PC-9 (cell line): Measurements from ENCODE around the gene SERPINE2. TPM values are rescaled to one million over a fixed set of nuclear protein-coding genes. Genes with fewer than 3 reads are reported as not detected.

Experiments
- BruUV-seq: library from RNA; stranded (reverse); fragments of 400-500 nt; replicated peaks from 2 replicates; lab custom pipeline; 2021; lab: Mats Ljungman, UMichigan
- CTCF ChIA-PET: fragments of 300-600 bp; sonication (Branson Sonifier 250); formaldehyde crosslinking; loops from one replicate; lab custom pipeline; 2022; ENCODE audit warnings: antibody characterized with exemption; lab: Charles Lee
- POLR2A ChIA-PET: fragments of 300-600 bp; sonication (Branson Sonifier 250); formaldehyde crosslinking; loops from one replicate; lab custom pipeline; 2022; ENCODE audit warnings: antibody characterized with exemption; ENCODE audit not compliant: unreplicated experiment; lab: Charles Lee
- DNase-seq, 2 experiments: peaks; one replicate each; pipeline versions ENCODE4 v3.0.0 to v3.0.0-alpha.2; 2015 to 2022; ENCODE audit warnings: mixed read lengths in 1 of 2
- H2AFZ ChIP-seq: fragments of 200-600 bp; sonication (generic); 2 replicates; pipeline ENCODE4 v1.8.1; 2017; ENCODE audit warnings: antibody characterized with exemption
- H3F3A ChIP-seq: fragments of 200-600 bp; sonication (generic); 2 replicates; pipeline ENCODE4 v1.8.1; 2017; ENCODE audit warnings: antibody characterized with exemption, mild to moderate bottlenecking, low read depth; ENCODE audit not compliant: insufficient read depth
- H3K27ac ChIP-seq: fragments of 200-600 bp; sonication (generic); 2 replicates; pipeline ENCODE4 v1.6.1; 2016; ENCODE audit warnings: mixed run types
- H3K27me3 ChIP-seq: fragments of 200-600 bp; sonication (generic); 2 replicates; pipeline ENCODE4 v1.6.1; 2016; ENCODE audit warnings: low read depth, mixed run types; ENCODE audit not compliant: insufficient read depth
- H3K36me3 ChIP-seq: fragments of 200-600 bp; sonication (generic); 2 replicates; pipeline ENCODE4 v1.6.1; 2016; ENCODE audit warnings: low read depth, mixed run types
- H3K4me1 ChIP-seq: fragments of 200-600 bp; sonication (generic); replicated peaks from 2 replicates; pipeline ENCODE4 v1.6.1; 2016; ENCODE audit warnings: mixed run types; ENCODE audit not compliant: insufficient read depth
- H3K4me2 ChIP-seq: fragments of 200-600 bp; sonication (generic); 2 replicates; pipeline ENCODE4 v1.6.1; 2017; ENCODE audit warnings: mixed run types
- H3K4me3 ChIP-seq: fragments of 200-600 bp; sonication (generic); 2 replicates; pipeline ENCODE4 v1.6.1; 2016; ENCODE audit warnings: mixed run types
- H3K79me2 ChIP-seq: fragments of 200-600 bp; sonication (generic); 2 replicates; pipeline ENCODE4 v1.6.1; 2017; ENCODE audit warnings: low read depth, mixed run types
- H3K9me2 ChIP-seq: fragments of 200-600 bp; sonication (generic); 2 replicates; pipeline ENCODE4 v1.8.1; 2017; ENCODE audit warnings: mild to moderate bottlenecking; ENCODE audit not compliant: insufficient read depth
- H3K9me3 ChIP-seq: fragments of 200-600 bp; sonication (generic); 2 replicates; pipeline ENCODE4 v1.8.1; 2016; ENCODE audit warnings: low read depth; ENCODE audit not compliant: insufficient read depth
- H4K20me1 ChIP-seq: fragments of 200-600 bp; sonication (generic); 2 replicates; pipeline ENCODE4 v1.8.1; 2017; ENCODE audit not compliant: insufficient read depth
- CTCF ChIP-seq: fragments of 200-600 bp; sonication (generic); conservative IDR thresholded peaks from 2 replicates; pipeline ENCODE4 v1.6.1; 2017; ENCODE audit warnings: mixed run types, antibody characterized with exemption, mild to moderate bottlenecking, moderate library complexity
- EZH2 ChIP-seq: fragments of 200-600 bp; sonication (generic); IDR thresholded peaks from 2 replicates; pipeline ENCODE4 v1.8.0; 2017; ENCODE audit warnings: antibody characterized with exemption, low read depth
- intact Hi-C: fragments of 100-400 bp; cut with micrococcal nuclease; formaldehyde crosslinking; loops from one replicate; pipeline ENCODE4 v1.10.0; 2022; ENCODE audit not compliant: unreplicated experiment
- total RNA-seq: library from RNA; stranded (reverse); gene quantifications from 2 replicates; pipeline ENCODE4 v1.2.3, GENCODE V29; 2021

The SERPINE2 gene
- total RNA-seq, 1 experiment from 2014 or later, result 110 TPM

- DNase-seq, result peak in 1 of 2 experiments; percentile 57
- Histone ChIP-seq H3K79me2 (peaks cover 27% of the 10 kb centered on the region), H3K9me3 (peaks cover 13% of the 10 kb centered on the region), H4K20me1 (no peaks in the 10 kb centered on the region), H2AFZ (no peak overlapping the region), H3K4me3 (no peak overlapping the region), H3K9me2 (no peaks in the 10 kb centered on the region), H3K4me1 (peaks cover 36% of the 10 kb centered on the region), H3K27me3 (no peaks in the 10 kb centered on the region), H3K4me2 (no peak overlapping the region), H3K27ac (no peak overlapping the region), H3F3A (no peaks in the 10 kb centered on the region; the same call in 1 of the 2 replicates), H3K36me3 (no peaks in the 10 kb centered on the region)
- ChIA-PET CTCF (interaction anchor here (0.7 kb wide), 2 partner anchors 26 to 235 kb away, joined by 9 to 18 read pairs; no protein-coding TSS in a partner anchor), POLR2A (interaction anchor here (0.5 kb wide), 1 partner anchor 184 kb away, joined by 4 read pairs; no protein-coding TSS in a partner anchor)
- TF ChIP-seq CTCF, result no peak
- TF ChIP-seq EZH2, result no peak
- BruUV-seq, result no TSS peak
- intact Hi-C loops, result no loop called here
Measured at GRCh38 chr2:223928113-223929006, 110.7 kb downstream of the SERPINE2 start.

DNA sequence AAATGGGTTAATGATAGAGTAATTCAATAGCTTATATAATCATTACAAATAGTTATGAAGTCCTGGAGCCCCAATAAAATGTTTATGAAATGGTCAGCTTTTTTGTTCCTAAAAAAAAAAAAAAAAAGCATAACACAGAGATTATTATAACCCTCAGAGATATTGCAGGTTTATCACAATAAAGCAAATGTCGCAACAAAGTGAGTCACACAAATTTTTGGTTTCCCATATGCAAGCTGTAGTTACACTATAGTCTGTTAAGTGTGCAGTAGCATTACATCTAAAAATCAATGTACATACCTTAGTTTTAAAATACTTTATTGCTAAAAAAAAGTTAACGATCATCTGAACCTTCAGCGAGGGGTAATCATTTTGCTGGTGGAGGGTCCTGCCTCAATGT lies 114.0 kb downstream of the SERPINE2 start:
- Histone ChIP-seq H3K9me3 (peaks cover 13% of the 10 kb centered on the region), H3K27me3 (no peaks in the 10 kb centered on the region), H3K27ac (no peak overlapping the region), H4K20me1 (0 out of 2 replicates have a peak, but pooled peaks cover 4% of the 10 kb centered on the region), H3K4me2 (peak overlapping the region; percentile 0; the same call in 1 of the 2 replicates), H2AFZ (no peak overlapping the region), H3K9me2 (no peaks in the 10 kb centered on the region), H3K79me2 (peaks cover 31% of the 10 kb centered on the region), H3K4me1 (peaks cover 32% of the 10 kb centered on the region), H3K4me3 (no peak overlapping the region), H3F3A (no peaks in the 10 kb centered on the region; the same call in 1 of the 2 replicates), H3K36me3 (no peaks in the 10 kb centered on the region)
- intact Hi-C loops, result no loop called here
- peak in 1 of 2 experiments; percentile 79 for DNase-seq
- ChIA-PET POLR2A (interaction anchor here (0.6 kb wide), 1 partner anchor 1134 kb away, joined by 15 read pairs; no protein-coding TSS in a partner anchor), CTCF (interaction anchor here (0.7 kb wide), 1 partner anchor 498 kb away, joined by 3 read pairs; no protein-coding TSS in a partner anchor)
- BruUV-seq, result no TSS peak
- no peak for TF ChIP-seq EZH2
- no peak for TF ChIP-seq CTCF

Other genes starting within 250 kb of the SERPINE2 start
- 61.3 and 73.3 TPM in 2 replicates for gene AP1S3, start 201.7 kb downstream of the SERPINE2 start, total RNA-seq
- 81.9 and 84.4 TPM in 2 replicates for gene WDFY1, start 94.0 kb downstream of the SERPINE2 start, total RNA-seq
- gene MRPL44, start 81.8 kb downstream of the SERPINE2 start, total RNA-seq, result 66.4 and 76.6 TPM in 2 replicates